ENCODE measurements around the gene DNAJC16.

DNAJC16 gene

GRCh38 chr1:15531682-15532081, 5.0 kb downstream of the DNAJC16 start:
- in situ Hi-C loops (cut with MboI; ENCODE audit: low sequenced_read_pairs) = no loop called here

GRCh38 chr1:15538771-15539170, 12.1 kb downstream of the DNAJC16 start:
- in situ Hi-C loops (cut with MboI; ENCODE audit: low sequenced_read_pairs) = no loop called here

GRCh38 chr1:15540186-15540585, 13.5 kb downstream of the DNAJC16 start:
- in situ Hi-C loops (cut with MboI; ENCODE audit: low sequenced_read_pairs) = no loop called here

GRCh38 chr1:15541231-15541792, 14.7 kb downstream of the DNAJC16 start:
- in situ Hi-C loops (cut with MboI; ENCODE audit: low sequenced_read_pairs) = no loop called here

- in situ Hi-C loops (cut with MboI; ENCODE audit: low sequenced_read_pairs) = no loop called here
Measured at GRCh38 chr1:15542388-15543250, 16.0 kb downstream of the DNAJC16 start.

GRCh38 chr1:15543251-15543588, 16.6 kb downstream of the DNAJC16 start:
- in situ Hi-C loops (cut with MboI; ENCODE audit: low sequenced_read_pairs) = no loop called here

GRCh38 chr1:15543589-15544568, 17.2 kb downstream of the DNAJC16 start:
- in situ Hi-C loops (cut with MboI; ENCODE audit: low sequenced_read_pairs) = no loop called here

- in situ Hi-C loops (cut with MboI; ENCODE audit: low sequenced_read_pairs) = no loop called here
Measured at GRCh38 chr1:15546641-15547040, 20.0 kb downstream of the DNAJC16 start.

- in situ Hi-C loops (cut with MboI; ENCODE audit: low sequenced_read_pairs) = no loop called here
Measured at GRCh38 chr1:15550573-15550972, 23.9 kb downstream of the DNAJC16 start.

GRCh38 chr1:15557008-15557407, 30.4 kb downstream of the DNAJC16 start:
- in situ Hi-C loops (cut with MboI; ENCODE audit: low sequenced_read_pairs) = no loop called here

- in situ Hi-C loops (cut with MboI; ENCODE audit: low sequenced_read_pairs) = no loop called here
Measured at GRCh38 chr1:15557594-15557993, 30.9 kb downstream of the DNAJC16 start.

- in situ Hi-C loops (cut with MboI; ENCODE audit: low sequenced_read_pairs) = no loop called here
Measured at GRCh38 chr1:15558516-15558915, 31.9 kb downstream of the DNAJC16 start.

- in situ Hi-C loops (cut with MboI; ENCODE audit: low sequenced_read_pairs) = no loop called here
Measured at GRCh38 chr1:15559189-15559810, 32.7 kb downstream of the DNAJC16 start.

- in situ Hi-C loops (cut with MboI; ENCODE audit: low sequenced_read_pairs) = no loop called here
Measured at GRCh38 chr1:15568387-15569073, 41.9 kb downstream of the DNAJC16 start.

- in situ Hi-C loops (cut with MboI; ENCODE audit: low sequenced_read_pairs) = no loop called here
Measured at GRCh38 chr1:15570861-15571260, 44.2 kb downstream of the DNAJC16 start.

- in situ Hi-C loops (cut with MboI; ENCODE audit: low sequenced_read_pairs) = no loop called here
Measured at GRCh38 chr1:15571266-15571665, 44.6 kb downstream of the DNAJC16 start.

- in situ Hi-C loops (cut with MboI; ENCODE audit: low sequenced_read_pairs) = no loop called here
Measured at GRCh38 chr1:15573477-15573876, 46.8 kb downstream of the DNAJC16 start.

GRCh38 chr1:15574741-15575140, 48.1 kb downstream of the DNAJC16 start:
- in situ Hi-C loops (cut with MboI; ENCODE audit: low sequenced_read_pairs) = no loop called here

GRCh38 chr1:15575549-15576150, 49.0 kb downstream of the DNAJC16 start:
- in situ Hi-C loops (cut with MboI; ENCODE audit: low sequenced_read_pairs) = no loop called here

- in situ Hi-C loops (cut with MboI; ENCODE audit: low sequenced_read_pairs) = no loop called here
Measured at GRCh38 chr1:15577691-15578090, 51.0 kb downstream of the DNAJC16 start.

Data from HL-60/S4 treated with retinoic acid at 250 ng/mL for 4 days and 3 days (cell line).